Embryonic facial prominence (tissue), 1 donor: ENCODE measurements around the gene GRK5.
"Not testable (repeated sequence)": the region's sequence is repeated elsewhere in the genome, so short reads cannot be mapped to it uniquely, and the experiment has no call there.

Source experiments
- DNase-seq: peaks from one replicate; pipeline ENCODE4 v3.0.0-alpha.2; 2016; ENCODE audit errors: extremely low spot score

GRK5 gene

DNA sequence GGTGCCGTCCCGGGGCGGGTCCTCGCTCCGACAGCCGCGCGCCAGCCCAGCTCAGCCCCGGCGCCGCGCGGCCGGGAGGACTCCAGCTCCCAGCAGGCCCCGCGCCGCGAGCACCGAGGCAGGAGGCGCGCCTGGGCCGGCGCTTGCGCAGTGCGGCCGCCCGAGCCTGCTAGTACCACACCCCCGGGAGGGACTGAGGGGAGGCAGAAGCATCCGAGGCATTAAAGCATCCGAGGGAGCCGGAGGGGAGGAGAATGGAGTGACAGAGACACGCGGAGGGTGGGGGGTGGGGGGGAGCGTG, at the start of gene GRK5:
TSS of gene GRK5 (plus strand) at position 206 of the 301 bp plus-strand sequence. CDS start 347 bp downstream, outside the sequence.
- DNase-seq = peak; percentile 92

DNA sequence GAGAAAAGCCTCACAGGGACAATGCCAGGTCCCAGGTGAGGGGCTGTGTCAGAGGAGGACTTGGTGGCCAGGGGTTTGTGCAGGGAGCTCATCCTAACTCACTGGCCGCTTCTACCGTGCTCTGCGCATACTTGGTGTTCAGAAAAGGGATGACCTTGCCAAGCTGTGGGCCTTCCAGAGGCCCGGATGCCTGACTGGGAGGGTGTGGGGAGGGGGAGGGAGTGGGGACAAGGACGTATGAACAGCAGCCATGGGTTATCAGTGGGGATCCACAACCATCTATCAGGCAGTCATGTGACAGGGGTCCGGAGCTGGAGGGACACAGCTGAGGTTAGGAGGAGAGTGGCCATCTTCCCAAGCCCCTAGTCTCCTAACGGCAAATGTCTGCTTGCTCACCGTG, 48.0 kb upstream of the GRK5 start:
- DNase-seq = no peak

DNA sequence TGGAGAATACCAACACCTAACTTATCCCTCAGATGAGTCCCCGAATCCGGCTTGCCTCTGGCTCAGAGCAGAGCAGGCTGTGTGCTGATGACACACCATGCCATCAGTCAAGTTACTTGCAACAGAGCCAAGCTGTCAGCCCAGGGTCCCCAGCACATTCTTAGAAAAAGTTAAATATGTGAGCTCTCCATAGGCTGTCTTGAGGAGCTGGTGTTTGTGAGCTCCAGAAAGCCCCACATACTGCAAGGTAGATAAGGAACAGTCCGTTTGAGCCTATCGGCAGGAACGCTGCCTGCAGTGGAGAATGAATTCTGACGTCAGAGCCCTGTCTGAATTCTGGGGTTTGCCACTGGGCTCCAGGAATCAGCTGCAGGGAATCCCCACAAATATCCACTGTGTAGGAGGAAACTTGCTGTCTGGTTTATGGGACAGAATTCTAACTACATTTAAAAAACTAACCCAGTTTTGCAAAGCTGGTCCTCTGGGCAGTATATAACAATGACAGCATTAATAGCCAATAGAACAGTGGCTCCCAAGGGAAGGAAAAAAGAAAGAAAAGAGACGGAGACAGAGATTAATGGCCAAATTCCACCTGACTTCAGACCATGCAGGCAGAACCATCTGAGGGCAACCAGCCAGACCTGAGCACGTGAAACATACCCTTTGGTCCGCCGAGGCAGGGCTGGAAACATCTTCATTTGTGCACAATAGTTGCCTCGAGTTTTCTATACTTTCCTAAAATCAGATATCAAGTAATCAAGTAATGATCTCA, 45.5 kb upstream of the GRK5 start:
- no peak for DNase-seq

GRCh38 chr10:119162452-119163092, 44.8 kb upstream of the GRK5 start:
- no peak for DNase-seq

- DNase-seq = peak; percentile 9
These were observed 41.9 kb upstream of the GRK5 start, which contains the start of gene SFXN4 for GRCh38 chr10:119165171-119166117. Gene SFXN4, minus strand, starts transcription at chr10:119165714. Its CDS starts 67 bp downstream, at chr10:119165647.

DNA sequence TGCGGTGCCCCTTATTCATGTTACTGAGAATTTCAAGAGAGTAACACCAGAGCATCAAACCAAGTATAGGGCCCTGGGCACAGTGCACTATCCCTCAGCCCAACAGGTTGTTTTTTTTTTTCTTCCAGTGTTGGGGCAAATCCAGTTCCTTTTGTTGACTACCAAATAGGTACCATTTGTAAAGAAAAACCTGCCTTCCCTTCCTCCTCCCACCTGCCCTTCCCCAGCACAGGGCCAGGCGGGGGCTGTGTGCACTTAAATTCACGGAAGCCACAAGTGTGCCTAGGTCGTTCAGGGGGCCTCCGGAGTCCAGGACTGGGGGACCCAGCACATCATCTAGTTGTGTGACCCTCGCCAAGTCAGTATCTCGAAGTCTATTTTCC, 41.3 kb upstream of the GRK5 start:
- no peak for DNase-seq

DNA sequence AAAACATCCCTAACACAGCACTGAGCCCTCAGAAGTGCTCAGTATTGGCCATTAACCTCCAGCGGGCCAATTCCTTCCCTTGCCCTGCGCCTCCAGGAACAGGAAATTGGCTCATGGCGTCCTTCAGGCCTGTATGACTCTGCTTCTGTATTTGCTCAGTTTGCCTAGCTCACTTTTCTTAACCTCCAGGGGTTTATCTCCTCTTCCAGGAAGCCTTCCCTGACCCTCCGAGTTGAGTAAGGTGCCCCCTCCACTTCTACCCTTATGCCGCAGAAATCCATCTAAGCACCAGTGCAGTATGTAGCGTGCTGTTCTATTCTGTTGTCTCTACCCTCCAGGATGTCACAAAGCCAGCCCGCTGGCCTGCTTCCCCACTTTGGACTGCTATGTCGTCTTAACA, 40.8 kb upstream of the GRK5 start:
- no peak for DNase-seq

DNA sequence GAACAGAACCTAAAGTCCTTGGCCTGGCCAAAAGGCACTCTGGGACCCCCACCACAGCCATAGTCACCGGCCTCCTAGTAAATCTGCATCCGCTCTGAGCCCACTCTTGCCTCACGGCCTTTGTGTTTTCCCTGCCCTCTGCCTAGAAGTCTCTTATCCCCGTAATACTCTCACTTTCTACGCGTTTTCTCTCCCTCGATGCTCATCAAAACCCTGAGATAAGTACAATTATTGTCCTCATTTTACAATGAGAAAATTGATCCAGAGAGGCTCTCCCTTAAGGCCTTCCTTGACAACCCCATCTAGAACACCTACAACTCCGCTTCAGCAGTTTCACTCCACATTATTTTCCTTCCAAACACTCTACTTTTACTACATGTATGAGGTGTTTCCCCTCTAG, 40.3 kb upstream of the GRK5 start:
- no peak for DNase-seq

- no peak for DNase-seq
These were observed 33.3 kb upstream of the GRK5 start for GRCh38 chr10:119174109-119174508.

DNA sequence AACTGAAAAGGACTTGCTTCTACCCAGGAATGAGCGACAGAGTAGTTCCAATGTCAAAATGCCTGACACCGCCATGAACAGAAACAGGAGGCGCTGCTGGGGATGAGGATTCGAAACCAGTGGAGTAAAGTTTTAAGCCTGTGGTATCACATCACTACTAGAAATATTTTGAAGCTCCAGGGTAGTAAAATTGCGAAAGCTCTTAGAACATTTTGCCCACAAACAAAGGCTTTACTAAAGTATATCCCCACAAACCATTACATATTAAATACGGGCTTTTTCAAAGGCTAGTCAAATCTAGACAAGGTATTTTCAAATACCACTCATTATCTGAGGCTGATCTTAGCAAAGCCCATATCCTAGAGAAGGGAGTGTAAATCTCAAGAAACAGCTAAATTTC, 31.2 kb upstream of the GRK5 start:
- no peak for DNase-seq

DNA sequence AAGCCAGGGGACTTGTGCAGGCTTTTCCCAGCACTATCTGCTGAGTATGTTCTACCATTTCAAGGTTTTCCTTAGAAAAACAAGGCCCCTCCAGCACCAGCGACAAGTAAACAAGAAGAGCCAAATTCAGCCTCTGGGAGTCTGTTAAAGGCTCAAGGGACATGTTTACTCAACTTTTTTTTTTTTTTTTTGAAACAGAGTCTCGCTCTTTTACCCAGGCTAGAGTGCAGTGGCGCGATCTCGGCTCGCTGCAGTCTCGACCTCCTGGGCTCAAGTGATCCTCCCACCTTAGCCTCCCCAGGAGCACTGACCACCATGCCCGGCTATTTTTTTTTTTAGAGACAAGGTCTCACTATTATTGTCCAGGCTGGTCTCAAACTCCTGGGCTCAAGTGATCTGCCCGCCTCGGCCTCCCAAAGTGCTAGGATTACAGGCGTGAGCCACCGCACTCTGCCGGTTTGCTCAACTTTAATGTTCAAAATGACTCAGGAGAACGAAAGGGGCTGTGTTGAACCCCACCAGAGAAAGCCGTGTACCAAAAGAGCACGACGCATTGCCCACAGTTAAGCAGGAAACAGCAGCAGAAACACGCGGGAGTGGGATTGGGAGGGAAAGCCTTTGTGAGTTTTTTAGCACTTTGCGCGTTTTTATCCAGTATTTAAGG, 29.5 kb upstream of the GRK5 start:
- DNase-seq = no peak

DNA sequence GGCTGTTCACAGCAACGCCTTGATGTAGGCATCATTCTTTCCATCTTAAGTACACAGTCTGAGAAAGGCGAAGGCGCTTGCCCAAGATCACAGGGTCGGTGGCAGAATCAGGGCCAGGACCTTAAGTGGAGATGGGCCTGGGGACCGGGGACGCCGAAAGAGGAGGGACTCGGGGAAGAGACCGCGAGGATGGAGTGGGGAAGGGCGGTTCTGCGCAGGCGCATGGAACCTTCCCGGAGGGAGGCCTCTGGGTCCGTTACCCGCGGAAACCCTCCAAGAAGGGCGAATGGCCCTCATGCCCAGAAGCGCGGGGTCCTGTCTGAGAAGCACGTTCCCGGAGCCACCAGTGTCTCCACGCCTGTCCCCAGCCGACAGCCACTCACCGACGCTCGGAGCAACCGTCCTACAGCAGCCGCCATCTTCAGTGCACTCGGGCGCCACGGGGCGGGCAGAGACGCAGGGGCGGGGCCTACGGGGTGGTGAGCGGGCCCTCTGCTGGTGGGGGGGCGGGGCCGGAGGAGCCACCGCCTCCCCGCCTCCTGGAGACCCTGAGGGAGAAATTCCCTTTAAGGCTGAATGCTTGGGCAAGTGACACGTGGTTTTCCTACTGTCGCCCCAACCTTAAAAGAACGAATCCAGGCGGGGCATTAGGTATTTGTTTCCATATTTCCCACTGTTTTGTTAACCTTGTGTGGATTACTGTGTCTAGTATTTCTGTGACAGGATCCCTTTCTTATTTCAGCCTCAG, 28.8 kb upstream of the GRK5 start, which contains the start of gene PRDX3:
TSS of gene PRDX3 (minus strand) at position 441 of the 748 bp plus-strand sequence. CDS start at position 419, 22 bp downstream.
- DNase-seq = peak; percentile 83

- not testable (repeated sequence) for DNase-seq
These were observed 26.4 kb upstream of the GRK5 start for GRCh38 chr10:119180850-119181400.

GRCh38 chr10:119183664-119184412, 23.5 kb upstream of the GRK5 start:
- DNase-seq = no peak

- DNase-seq = no peak
These were observed 17.5 kb upstream of the GRK5 start for GRCh38 chr10:119189811-119190282.

DNA sequence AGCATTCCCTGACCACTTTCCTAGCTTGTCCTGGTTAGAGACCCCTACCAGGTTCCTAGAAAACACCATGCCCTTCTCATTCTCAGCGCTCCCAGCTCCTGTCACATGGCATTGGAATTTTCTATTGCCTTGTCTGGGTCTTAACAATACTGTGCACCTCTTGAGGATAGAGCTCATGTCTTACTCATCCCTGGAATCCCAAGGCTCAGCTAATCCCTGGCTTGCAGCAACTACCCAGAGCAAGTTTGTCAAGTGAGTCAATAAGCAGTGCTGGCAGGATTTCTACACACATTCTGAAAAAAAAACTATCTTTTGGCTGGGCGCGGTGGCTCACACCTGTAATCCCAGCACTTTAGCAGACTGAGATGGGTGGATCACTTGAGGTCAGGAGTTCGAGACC, 17.0 kb upstream of the GRK5 start:
- DNase-seq = no peak

DNA sequence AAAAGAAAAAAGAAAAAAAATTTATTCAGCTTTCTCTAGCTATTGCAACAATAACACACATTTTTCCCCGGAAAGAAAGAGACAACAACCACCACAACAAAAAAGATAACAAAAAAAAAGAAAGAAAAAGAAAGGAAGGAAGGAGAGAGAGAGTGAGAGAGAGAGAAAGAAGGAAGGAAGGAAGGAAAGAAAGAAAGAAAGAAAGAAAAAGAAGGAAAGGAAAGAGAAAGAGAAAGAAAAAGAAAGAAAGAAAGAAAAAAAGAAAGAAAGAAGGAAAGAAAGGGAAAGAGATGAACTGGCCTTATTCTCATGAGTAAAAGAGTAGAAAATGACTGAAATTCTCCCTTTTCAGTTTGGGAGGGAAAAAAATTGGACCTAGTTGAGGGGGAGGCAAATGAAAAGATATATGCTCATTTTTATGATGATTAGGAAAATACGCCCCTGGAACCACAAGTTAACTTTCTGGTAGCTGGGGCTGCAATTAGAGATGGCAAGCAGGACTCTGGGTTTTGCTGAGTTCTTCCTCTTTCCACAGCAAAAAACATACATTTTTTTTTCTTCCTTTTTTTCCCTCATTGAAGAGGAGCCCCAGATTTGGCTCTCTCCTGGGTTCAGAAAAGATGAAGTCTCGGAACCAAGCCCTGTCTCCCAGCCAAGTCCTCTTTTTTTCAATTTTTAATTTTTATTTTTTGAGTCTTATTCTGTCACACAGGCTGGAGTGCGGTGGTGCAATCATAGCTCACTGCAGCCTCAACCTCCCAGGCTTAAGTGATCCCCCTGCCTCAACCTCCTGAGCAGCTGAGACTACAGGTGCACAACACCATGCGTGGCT, 16.2 kb upstream of the GRK5 start:
- DNase-seq = no peak

GRCh38 chr10:119191881-119192280, 15.5 kb upstream of the GRK5 start:
- no peak for DNase-seq

DNA sequence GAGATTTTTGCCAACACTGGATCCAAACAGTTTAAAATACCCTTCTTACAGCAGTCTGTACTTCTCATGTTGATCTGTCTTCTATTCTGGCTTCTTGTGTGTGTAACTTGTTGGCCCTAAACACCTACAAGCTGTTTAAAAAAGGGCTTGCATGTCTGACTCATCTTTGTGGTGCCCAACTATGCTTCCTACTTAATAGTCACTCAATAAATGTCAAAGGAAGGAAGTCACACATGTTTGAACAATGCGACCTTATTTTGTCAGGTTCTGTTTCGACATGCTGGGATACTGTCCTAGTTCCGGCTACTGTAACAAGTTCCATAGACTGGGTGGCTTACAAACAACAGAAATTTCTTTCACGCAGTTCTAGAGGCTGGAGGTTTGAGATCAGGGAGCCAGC, 9.4 kb upstream of the GRK5 start:
- no peak for DNase-seq
